ENCODE results near the gene BUB1B.

DNA sequence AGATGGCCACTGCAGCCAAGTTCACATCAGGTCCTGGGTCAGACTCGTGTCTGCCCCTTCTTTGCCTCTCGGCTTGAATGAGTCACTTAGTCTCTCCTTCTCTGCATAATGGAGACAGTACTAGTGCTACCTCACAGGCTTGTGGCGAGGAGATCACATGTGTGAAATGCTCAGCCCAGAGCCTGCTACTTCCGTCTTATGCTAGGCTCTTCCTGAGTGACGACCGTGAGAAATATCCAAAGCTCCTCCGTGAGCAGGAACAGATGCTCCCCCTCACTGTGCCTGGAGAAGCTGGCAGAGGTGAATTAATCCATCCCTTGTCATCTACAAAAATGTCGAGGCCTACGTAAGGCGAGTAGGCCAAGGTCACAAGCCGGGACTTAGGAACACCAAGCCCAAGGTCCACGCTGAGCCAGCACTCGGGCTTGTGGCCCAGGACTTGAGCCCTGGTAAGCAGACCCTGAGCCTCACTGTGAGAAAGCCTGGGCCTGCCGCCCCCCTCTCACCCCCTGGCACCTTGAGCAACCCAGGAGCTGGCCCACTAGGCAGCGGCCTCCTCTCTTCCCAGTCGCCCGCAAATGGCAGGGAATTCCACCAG, 95.9 kb downstream of the BUB1B start:
- TF ChIP-seq, protein P1, sequence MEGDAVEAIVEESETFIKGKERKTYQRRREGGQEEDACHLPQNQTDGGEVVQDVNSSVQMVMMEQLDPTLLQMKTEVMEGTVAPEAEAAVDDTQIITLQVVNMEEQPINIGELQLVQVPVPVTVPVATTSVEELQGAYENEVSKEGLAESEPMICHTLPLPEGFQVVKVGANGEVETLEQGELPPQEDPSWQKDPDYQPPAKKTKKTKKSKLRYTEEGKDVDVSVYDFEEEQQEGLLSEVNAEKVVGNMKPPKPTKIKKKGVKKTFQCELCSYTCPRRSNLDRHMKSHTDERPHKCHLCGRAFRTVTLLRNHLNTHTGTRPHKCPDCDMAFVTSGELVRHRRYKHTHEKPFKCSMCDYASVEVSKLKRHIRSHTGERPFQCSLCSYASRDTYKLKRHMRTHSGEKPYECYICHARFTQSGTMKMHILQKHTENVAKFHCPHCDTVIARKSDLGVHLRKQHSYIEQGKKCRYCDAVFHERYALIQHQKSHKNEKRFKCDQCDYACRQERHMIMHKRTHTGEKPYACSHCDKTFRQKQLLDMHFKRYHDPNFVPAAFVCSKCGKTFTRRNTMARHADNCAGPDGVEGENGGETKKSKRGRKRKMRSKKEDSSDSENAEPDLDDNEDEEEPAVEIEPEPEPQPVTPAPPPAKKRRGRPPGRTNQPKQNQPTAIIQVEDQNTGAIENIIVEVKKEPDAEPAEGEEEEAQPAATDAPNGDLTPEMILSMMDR (optimal IDR thresholded peaks at IDR 0.05 in 1 of 3, IDR thresholded peaks at IDR 0.05 in 1 of 3, conservative IDR thresholded peaks at IDR 0.05 in 1 of 3; ENCODE audit: extremely low read depth in 1 of 3, insufficient read depth in 2 of 3, low read length in 3 of 3) = no peak
- no peak for TF ChIP-seq EZH2 (IDR thresholded peaks at IDR 0.05; ENCODE audit: low read length)

Data from keratinocyte (primary cell).